ENCODE results near the gene NPL. TPM values are rescaled to one million over a fixed set of nuclear protein-coding genes. Genes with fewer than 3 reads are reported as not detected.
A peak's percentile ranks its signal among the peaks of the same experiment; 100 is the strongest.

The NPL gene
- 1.0 and 1.3 TPM in 2 replicates for polyA plus RNA-seq (2011; rRNA removed)
- 0.12 and 0.22 TPM in 2 replicates for polyA plus RNA-seq (2012; cell fraction: cytosol; rRNA removed)
- 0.12 and 0.42 TPM in 2 replicates for polyA plus RNA-seq (2012; cell fraction: nucleus; rRNA removed)
- 0.66 to 0.80 TPM (median 0.70 TPM) in 3 replicates for polyA plus RNA-seq (2017; fragmentation: RNase III; extraction: RNeasy Plus Mini Kit Qiagen cat#74134 plus additional on column Dnase treatment)
- 0.25 and 0.78 TPM in 2 replicates for polyA minus RNA-seq (2011; rRNA and poly(A)+ RNA removed)

DNA sequence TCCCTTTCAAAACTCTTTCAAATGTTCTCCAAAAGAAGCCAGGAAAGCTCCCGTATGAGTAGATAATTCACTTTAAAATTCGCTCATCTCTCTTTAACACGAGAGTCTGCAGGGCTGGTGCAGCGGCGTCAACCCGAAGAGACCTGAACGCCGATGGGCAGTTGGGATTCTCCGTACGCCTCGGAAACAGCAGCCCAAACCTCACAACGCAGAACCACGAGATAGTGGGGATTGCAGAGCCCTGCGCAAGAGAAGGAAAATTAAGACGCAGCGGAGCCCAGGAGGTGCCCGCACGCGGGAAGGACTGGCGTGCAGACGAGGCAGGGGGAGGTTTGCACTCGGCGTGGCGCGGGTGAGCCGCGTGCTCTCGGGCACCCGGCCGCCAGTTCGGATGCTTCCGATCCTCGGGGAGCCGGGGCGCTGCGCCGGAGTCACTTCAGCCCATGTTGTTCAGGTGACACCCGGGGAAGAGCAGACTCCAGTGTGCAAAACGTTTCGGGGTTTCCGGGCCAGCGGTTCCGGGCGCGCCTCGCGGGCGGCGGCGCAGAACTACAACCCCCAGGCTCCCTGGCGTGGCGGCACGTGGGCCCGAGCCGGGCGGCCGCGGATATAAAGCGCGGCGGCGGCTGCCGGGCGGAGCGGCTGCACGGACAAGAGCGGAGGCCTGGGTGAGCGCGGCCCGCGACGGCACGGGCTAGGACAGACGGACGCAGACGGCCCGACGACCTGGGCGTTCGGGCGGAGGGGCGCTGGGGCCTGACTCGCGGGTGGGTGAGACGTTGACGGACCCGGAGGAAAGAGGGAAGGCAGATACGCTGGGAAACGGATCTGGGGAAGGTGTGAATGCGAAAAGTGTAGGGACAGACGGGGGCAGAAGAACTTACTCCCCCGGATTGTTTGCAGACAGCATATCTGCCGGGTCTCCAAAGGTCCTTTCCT, at the start of gene NPL:
Gene NPL (plus strand): TSS at position 636 of the 939 bp plus-strand sequence. CDS start 4,599 bp downstream, outside the sequence.
- peak within 1 kb of the TSS; percentile 52 for H3K4me3 ChIP-seq
- TF ChIP-seq ZNF302 (CRISPR knock-in tag; IDR thresholded peaks at IDR 0.05) = no peak
- TF ChIP-seq RCOR1 (IDR thresholded peaks at IDR 0.05; ENCODE audit: low read depth, low read length) = no peak
- TF ChIP-seq NR3C1 (IDR thresholded peaks at IDR 0.05) = no peak
- no peak for TF ChIP-seq TFCP2L1 (CRISPR knock-in tag; IDR thresholded peaks at IDR 0.05)
- TF ChIP-seq GATA3 (IDR thresholded peaks at IDR 0.05; ENCODE audit: borderline replicate concordance) = no peak
- no peak for TF ChIP-seq ZFP36 (IDR thresholded peaks at IDR 0.05; ENCODE audit: borderline replicate concordance, partially characterized antibody)
- TF ChIP-seq MAFK (IDR thresholded peaks at IDR 0.05; ENCODE audit: partially characterized antibody) = no peak
- TF ChIP-seq SREBF2 (IDR thresholded peaks at IDR 0.05) = no peak
- TF ChIP-seq TP53 (CRISPR knock-in tag; IDR thresholded peaks at IDR 0.05) = no peak
- TF ChIP-seq NPAS2 (CRISPR knock-in tag; IDR thresholded peaks at IDR 0.05; ENCODE audit: borderline replicate concordance) = peak; percentile 28; the same call in 1 of the 2 replicates
- no peak for TF ChIP-seq POLR2AphosphoS2 (conservative IDR thresholded peaks at IDR 0.05; ENCODE audit: low read length)
- TF ChIP-seq MAZ (IDR thresholded peaks at IDR 0.05; ENCODE audit: borderline replicate concordance, low read depth, low read length) = no peak
- no peak for TF ChIP-seq ELK1 (IDR thresholded peaks at IDR 0.05; ENCODE audit: low read depth, low read length)
- TF ChIP-seq, protein P1, sequence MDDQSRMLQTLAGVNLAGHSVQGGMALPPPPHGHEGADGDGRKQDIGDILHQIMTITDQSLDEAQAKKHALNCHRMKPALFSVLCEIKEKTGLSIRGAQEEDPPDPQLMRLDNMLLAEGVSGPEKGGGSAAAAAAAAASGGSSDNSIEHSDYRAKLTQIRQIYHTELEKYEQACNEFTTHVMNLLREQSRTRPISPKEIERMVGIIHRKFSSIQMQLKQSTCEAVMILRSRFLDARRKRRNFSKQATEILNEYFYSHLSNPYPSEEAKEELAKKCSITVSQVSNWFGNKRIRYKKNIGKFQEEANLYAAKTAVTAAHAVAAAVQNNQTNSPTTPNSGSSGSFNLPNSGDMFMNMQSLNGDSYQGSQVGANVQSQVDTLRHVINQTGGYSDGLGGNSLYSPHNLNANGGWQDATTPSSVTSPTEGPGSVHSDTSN (IDR thresholded peaks at IDR 0.05) = no peak
- TF ChIP-seq PHF8 (IDR thresholded peaks at IDR 0.05; ENCODE audit: borderline replicate concordance, low read depth) = no peak
- TF ChIP-seq HOXB5 (CRISPR knock-in tag; IDR thresholded peaks at IDR 0.05) = no peak
- peak; percentile 59; the same call in 1 of the 2 replicates for TF ChIP-seq CBX8 (IDR thresholded peaks at IDR 0.05)
- no peak for TF ChIP-seq EHF (CRISPR knock-in tag; IDR thresholded peaks at IDR 0.05)
- no peak for TF ChIP-seq KDM5A (IDR thresholded peaks at IDR 0.05)
- TF ChIP-seq, protein P2, sequence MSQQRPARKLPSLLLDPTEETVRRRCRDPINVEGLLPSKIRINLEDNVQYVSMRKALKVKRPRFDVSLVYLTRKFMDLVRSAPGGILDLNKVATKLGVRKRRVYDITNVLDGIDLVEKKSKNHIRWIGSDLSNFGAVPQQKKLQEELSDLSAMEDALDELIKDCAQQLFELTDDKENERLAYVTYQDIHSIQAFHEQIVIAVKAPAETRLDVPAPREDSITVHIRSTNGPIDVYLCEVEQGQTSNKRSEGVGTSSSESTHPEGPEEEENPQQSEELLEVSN (IDR thresholded peaks at IDR 0.05; ENCODE audit: borderline replicate concordance, low read depth) = peak; percentile 95
- peak; percentile 95 for TF ChIP-seq MAX (IDR thresholded peaks at IDR 0.05)
- TF ChIP-seq HDAC2 (IDR thresholded peaks at IDR 0.05) = no peak
- no peak for TF ChIP-seq FOSL2 (IDR thresholded peaks at IDR 0.05)
- TF ChIP-seq FOSL2 (CRISPR knock-in tag; IDR thresholded peaks at IDR 0.05) = no peak
- TF ChIP-seq FOXS1 (CRISPR knock-in tag; IDR thresholded peaks at IDR 0.05) = no peak
- no peak for TF ChIP-seq RARB (CRISPR knock-in tag; IDR thresholded peaks at IDR 0.05)
- TF ChIP-seq, protein P3, sequence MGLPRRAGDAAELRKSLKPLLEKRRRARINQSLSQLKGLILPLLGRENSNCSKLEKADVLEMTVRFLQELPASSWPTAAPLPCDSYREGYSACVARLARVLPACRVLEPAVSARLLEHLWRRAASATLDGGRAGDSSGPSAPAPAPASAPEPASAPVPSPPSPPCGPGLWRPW (IDR thresholded peaks at IDR 0.05) = no peak
- no peak for TF ChIP-seq HOXB13 (CRISPR knock-in tag; IDR thresholded peaks at IDR 0.05; ENCODE audit: low read depth)
- no peak for TF ChIP-seq BCL3 (IDR thresholded peaks at IDR 0.05)
- TF ChIP-seq CHD4 (IDR thresholded peaks at IDR 0.05; ENCODE audit: borderline replicate concordance) = no peak
- peak in 1 of 2 experiments; percentile 49; a peak in 1 of 5 replicates for TF ChIP-seq JUN (IDR thresholded peaks at IDR 0.05)
- TF ChIP-seq ZSCAN20 (CRISPR knock-in tag; IDR thresholded peaks at IDR 0.05) = no peak
- TF ChIP-seq, protein P4, sequence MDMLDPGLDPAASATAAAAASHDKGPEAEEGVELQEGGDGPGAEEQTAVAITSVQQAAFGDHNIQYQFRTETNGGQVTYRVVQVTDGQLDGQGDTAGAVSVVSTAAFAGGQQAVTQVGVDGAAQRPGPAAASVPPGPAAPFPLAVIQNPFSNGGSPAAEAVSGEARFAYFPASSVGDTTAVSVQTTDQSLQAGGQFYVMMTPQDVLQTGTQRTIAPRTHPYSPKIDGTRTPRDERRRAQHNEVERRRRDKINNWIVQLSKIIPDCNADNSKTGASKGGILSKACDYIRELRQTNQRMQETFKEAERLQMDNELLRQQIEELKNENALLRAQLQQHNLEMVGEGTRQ (IDR thresholded peaks at IDR 0.05) = peak; percentile 70
- TF ChIP-seq MYC (IDR thresholded peaks at IDR 0.05; ENCODE audit: borderline replicate concordance, low read length) = no peak; the same call in 1 of the 2 replicates
- TF ChIP-seq FOSB (CRISPR knock-in tag; IDR thresholded peaks at IDR 0.05) = no peak
- no peak for TF ChIP-seq JUNB (IDR thresholded peaks at IDR 0.05)
- TF ChIP-seq POLR2A (IDR thresholded peaks at IDR 0.05; ENCODE audit: low read length) = peak; percentile 54
- TF ChIP-seq BHLHE40 (IDR thresholded peaks at IDR 0.05; ENCODE audit: low read depth, low read length) = no peak

More for the DNA sequence above, at the start of gene NPL:
- 4% methylated on average over 53 of the region's 93 CpGs for WGBS (ENCODE audit: missing lambda C conversion rate)
- FAIRE-seq (no peak), ATAC-seq (peak; percentile 87 to 92), DNase-seq (ENCODE audit: low read depth in 1 of 2, low spot score in 1 of 2) (peak; percentile 47 to 68)
- CTCF ChIA-PET = interaction anchor here (1.2 to 13.8 kb wide), 3 partner anchors 9 to 192 kb away, joined by 4 to 415 read pairs (median 4); partner anchors contain the start of gene RGS16
- peak within 1 kb of the TSS; percentile 92 for H3K4me2 ChIP-seq
- peak within 1 kb of the TSS; percentile 64 to 79 for H3K27ac ChIP-seq
- POLR2A ChIA-PET = no interaction called here
- H3K9me3 ChIP-seq = no peaks in the 10 kb centered on the region
- H3K4me1 ChIP-seq = no peaks in the 10 kb centered on the region
